Activated CD4-positive, alpha-beta memory T cell treated with anti-CD3 and anti-CD28 coated beads, Interleukin-2, amount 10 ng/mL, durations not matched to agents 7 days and 5 days (primary cell): ENCODE data around the gene SLC36A3. TPM values are rescaled to one million over a fixed set of nuclear protein-coding genes. Genes with fewer than 3 reads are reported as not detected.
"Not testable (repeated sequence)": the region's sequence is repeated elsewhere in the genome, so short reads cannot be mapped to it uniquely, and the experiment has no call there.

Experiments
- CTCF ChIA-PET: fragments of 350-600 bp; sonication (Branson Sonifier 250); formaldehyde crosslinking; loops from one replicate; lab custom pipeline; 2021; ENCODE audit warnings: antibody characterized with exemption, inconsistent platforms; lab: Charles Lee
- POLR2A ChIA-PET: fragments of 350-600 bp; sonication (Branson Sonifier 250); formaldehyde crosslinking; loops from one replicate; lab custom pipeline; 2021; ENCODE audit warnings: antibody characterized with exemption; lab: Charles Lee
- DNase-seq: peaks from one replicate; pipeline ENCODE4 v3.0.0-alpha.2; 2020
- H3K27ac Mint-ChIP-seq: one replicate; pipeline ENCODE4 v1.8.0; 2021; ENCODE audit warnings: mild to moderate bottlenecking, mixed read lengths
- H3K27me3 Mint-ChIP-seq: one replicate; pipeline ENCODE4 v1.8.0; 2021; ENCODE audit warnings: mixed read lengths
- H3K36me3 Mint-ChIP-seq: one replicate; pipeline ENCODE4 v1.8.0; 2021; ENCODE audit warnings: low read depth, mixed read lengths
- H3K4me1 Mint-ChIP-seq: one replicate; pipeline ENCODE4 v1.8.0; 2021; ENCODE audit warnings: mixed read lengths
- H3K4me3 Mint-ChIP-seq: one replicate; pipeline ENCODE4 v1.8.0; 2021; ENCODE audit warnings: mild to moderate bottlenecking, mixed read lengths
- H3K9me3 Mint-ChIP-seq: one replicate; pipeline ENCODE4 v1.8.0; 2021; ENCODE audit warnings: mixed read lengths
- total RNA-seq, 2 experiments: library from RNA; stranded (reverse); gene quantifications; one replicate each; pipeline ENCODE4 v1.2.3, GENCODE V29; 2021

The SLC36A3 gene
- total RNA-seq, 2 experiments from 2014 or later = not detected

DNA sequence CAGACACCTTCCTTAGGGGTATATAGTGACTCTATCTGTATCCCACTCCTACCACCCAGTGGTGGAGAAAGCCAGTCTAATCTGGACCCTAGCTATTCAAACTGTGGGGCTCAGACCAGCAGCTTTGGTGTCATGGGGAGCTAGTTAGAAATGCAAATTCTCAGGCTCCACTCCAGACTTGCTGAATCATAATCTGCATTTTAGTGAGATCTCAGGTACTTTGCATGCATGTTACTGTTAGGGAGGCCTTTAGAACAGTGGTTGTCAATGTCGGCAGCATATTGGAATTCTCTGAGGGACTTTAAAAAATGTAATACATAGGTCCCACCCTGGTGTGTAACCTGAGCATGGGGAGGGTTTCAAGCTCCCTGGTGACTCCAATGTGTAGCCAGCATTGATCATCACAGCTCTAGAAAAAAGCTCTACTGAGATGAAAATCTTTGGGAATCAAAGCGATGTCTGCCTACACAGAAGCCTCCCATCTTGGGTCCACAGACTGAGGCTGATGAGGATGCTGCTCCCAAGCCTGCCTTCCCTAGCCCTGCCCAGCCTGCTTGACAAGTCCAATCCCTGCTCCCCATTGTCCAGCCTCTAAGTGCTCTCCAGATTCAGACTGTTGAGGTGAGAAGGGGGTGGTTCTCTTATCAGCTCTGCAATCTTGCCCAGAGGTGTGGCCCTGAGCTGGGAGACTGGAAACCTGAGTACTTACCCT is 62.5 kb downstream of the SLC36A3 start:
- no peaks in the 10 kb centered on the region for H3K9me3 Mint-ChIP-seq
- no peak overlapping the region for H3K4me3 Mint-ChIP-seq
- H3K36me3 Mint-ChIP-seq = no peaks in the 10 kb centered on the region
- no peak for DNase-seq
- H3K27ac Mint-ChIP-seq = no peak overlapping the region
- H3K27me3 Mint-ChIP-seq = no peaks in the 10 kb centered on the region
- POLR2A ChIA-PET = interaction anchor here (0.7 to 2.1 kb wide), 4 partner anchors 10 to 27 kb away, joined by 3 to 9 read pairs (median 4); no protein-coding TSS in a partner anchor
- CTCF ChIA-PET = interaction anchor here (0.6 to 6.1 kb wide), 13 partner anchors 9 to 522 kb away, joined by 3 to 51 read pairs (median 6); partner anchors contain the start of genes CCDC69 and GM2A
- peaks cover 45% of the 10 kb centered on the region for H3K4me1 Mint-ChIP-seq

DNA sequence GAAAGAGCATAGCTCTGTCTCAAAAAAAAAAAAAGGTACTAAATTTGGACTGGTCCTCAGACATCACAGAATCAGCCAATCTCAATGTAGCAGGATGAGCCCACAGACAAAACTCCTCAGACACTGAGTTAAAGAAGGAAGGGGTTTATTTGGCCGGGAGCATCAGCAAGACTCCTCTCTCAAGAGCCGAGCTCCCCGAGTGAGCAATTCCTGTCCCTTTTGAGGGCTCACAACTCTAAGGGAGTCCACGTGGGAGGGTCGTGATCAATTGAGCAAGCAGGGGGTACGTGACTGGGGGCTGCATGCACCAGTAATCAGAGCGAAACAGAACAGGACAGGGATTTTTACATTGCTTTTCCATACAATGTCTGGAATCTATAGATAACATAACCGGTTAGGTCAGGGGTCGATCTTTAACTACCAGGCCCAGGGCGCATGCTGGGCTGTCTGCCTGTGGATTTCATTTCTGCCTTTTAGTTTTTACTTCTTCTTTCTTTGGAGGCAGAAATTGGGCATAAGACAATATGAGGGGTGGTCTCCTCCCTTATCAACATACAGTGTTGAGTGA is 63.2 kb downstream of the SLC36A3 start:
- H3K4me1 Mint-ChIP-seq = peaks cover 38% of the 10 kb centered on the region

DNA sequence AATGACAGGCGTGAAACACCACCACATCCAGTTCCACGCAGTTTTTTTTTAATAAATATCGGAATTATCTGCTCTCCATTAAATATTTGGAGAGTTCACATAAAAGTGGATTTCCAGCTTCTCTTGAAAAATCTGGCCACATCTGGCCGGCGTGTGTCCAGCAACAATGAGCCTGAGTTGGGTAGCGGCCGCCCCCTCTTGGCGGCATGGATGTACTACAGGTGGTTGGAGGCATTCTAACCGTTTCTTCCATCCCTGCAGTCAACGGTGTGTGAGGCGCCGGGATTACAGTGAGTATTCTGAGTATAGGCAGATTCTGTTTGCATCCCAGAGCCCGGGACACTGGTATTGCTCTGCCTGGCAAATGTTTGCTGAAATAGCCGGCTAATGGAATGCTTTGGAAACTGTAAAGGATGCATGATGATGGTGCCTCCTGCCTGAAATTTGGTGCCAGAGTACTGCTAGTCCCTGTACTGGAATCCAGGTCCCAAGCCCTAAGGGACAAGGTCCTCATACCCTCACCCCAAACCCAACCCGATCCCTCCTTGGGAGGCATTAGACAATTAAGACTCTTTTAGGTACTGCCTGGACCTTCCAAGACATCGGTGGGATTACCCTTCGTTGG is 64.2 kb downstream of the SLC36A3 start:
- Mint-ChIP-seq H3K27ac (no peak overlapping the region), H3K27me3 (no peaks in the 10 kb centered on the region), H3K4me3 (no peak overlapping the region), H3K9me3 (no peaks in the 10 kb centered on the region), H3K36me3 (no peaks in the 10 kb centered on the region), H3K4me1 (peaks cover 40% of the 10 kb centered on the region)
- DNase-seq = peak; percentile 52
- POLR2A ChIA-PET = interaction anchor here (1.0 to 1.3 kb wide), 4 partner anchors 26 to 123 kb away, joined by 3 to 5 read pairs (median 4); no protein-coding TSS in a partner anchor
- CTCF ChIA-PET = interaction anchor here (0.7 to 6.1 kb wide), 23 partner anchors 9 to 1275 kb away, joined by 3 to 51 read pairs (median 6); partner anchors contain the start of genes ANXA6, CCDC69 and GM2A

More for the DNA sequence above, 63.2 kb downstream of the SLC36A3 start:
- not testable (repeated sequence) for H3K27me3 Mint-ChIP-seq, H3K4me3 Mint-ChIP-seq, H3K36me3 Mint-ChIP-seq, DNase-seq, H3K9me3 Mint-ChIP-seq, H3K27ac Mint-ChIP-seq
- ChIA-PET CTCF (interaction anchor here (0.8 to 6.1 kb wide), 8 partner anchors 9 to 114 kb away, joined by 3 to 51 read pairs (median 16); partner anchors contain the start of genes CCDC69 and GM2A), POLR2A (interaction anchor here (0.7 to 2.1 kb wide), 4 partner anchors 11 to 114 kb away, joined by 3 to 9 read pairs (median 4); no protein-coding TSS in a partner anchor)

DNA sequence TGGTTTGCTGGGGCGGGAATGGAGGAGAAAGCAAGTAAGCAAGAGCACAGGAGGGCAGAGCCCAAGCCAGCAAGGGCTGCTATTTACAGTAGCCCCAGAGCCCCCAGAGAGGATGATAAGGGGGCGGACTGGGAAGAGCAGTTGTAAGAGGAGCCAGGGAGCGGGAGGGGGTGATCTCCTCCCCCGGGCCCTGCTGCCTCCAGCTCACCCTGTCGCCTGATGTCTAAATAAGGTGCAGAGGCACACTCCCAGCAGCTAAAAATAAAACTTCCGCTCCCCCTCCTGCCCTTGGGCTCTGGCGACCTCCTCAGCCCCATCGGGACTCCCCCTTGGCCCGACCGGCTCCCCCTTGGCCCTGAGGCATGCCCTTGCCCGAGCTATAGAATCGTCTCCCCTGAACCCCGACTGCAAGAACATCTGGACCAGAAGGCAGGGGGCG is 65.2 kb downstream of the SLC36A3 start:
- H3K36me3 Mint-ChIP-seq = no peaks in the 10 kb centered on the region
- ChIA-PET CTCF (interaction anchor here (0.7 to 6.1 kb wide), 22 partner anchors 8 to 145 kb away, joined by 3 to 51 read pairs (median 7); partner anchors contain the start of genes CCDC69 and GM2A), POLR2A (interaction anchor here (1.0 to 1.3 kb wide), 4 partner anchors 25 to 122 kb away, joined by 3 to 5 read pairs (median 4); no protein-coding TSS in a partner anchor)
- H3K27me3 Mint-ChIP-seq = no peaks in the 10 kb centered on the region
- no peaks in the 10 kb centered on the region for H3K9me3 Mint-ChIP-seq
- DNase-seq = no peak
- H3K4me1 Mint-ChIP-seq = peaks cover 32% of the 10 kb centered on the region
- H3K4me3 Mint-ChIP-seq = no peak overlapping the region
- H3K27ac Mint-ChIP-seq = no peak overlapping the region

DNA sequence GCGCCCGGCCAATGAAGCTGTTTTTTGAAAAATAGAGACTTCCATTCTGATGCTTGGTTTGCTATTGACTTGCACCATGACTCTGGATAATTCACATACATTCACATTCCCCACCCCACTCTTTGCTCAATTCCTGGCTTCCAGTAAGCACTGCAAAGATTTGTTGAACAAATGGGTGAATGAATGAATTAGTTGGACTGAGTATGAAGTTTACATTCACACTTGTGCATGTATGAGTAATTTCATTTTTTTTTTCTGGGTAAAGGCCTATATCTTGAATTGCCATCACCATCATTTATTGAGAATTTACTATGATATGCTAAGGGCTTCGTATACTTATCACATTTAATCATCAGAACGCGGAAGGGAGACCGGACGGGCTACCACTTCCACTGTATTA is 65.9 kb downstream of the SLC36A3 start:
- CTCF ChIA-PET = interaction anchor here (0.7 to 6.1 kb wide), 12 partner anchors 10 to 122 kb away, joined by 3 to 51 read pairs (median 10); partner anchors contain the start of genes CCDC69 and GM2A
- H3K4me3 Mint-ChIP-seq = no peak overlapping the region
- peaks cover 27% of the 10 kb centered on the region for H3K4me1 Mint-ChIP-seq
- no peak for DNase-seq
- H3K36me3 Mint-ChIP-seq = no peaks in the 10 kb centered on the region
- H3K27me3 Mint-ChIP-seq = no peaks in the 10 kb centered on the region
- H3K9me3 Mint-ChIP-seq = no peaks in the 10 kb centered on the region
- POLR2A ChIA-PET = no interaction called here
- no peak overlapping the region for H3K27ac Mint-ChIP-seq

DNA sequence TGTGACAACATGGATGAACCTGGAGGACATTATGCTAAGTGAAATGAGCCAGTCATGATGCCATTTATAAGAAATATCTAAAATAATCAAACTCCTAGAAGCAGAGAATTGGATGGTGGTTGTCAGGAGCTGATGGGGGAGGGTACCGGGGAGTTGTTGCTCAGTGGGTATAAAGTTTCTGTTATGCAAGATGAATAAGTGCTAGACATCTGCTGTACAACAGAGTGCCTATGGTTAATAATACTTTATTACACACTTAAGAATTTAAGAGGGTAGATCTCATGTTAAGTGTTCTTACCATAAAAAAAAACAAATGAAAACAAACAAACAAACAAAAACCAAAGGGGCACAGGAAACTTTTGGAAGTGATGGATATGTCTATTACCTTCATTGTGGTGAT is 66.7 kb downstream of the SLC36A3 start:
- POLR2A ChIA-PET = no interaction called here
- no peak overlapping the region for H3K4me3 Mint-ChIP-seq

DNA sequence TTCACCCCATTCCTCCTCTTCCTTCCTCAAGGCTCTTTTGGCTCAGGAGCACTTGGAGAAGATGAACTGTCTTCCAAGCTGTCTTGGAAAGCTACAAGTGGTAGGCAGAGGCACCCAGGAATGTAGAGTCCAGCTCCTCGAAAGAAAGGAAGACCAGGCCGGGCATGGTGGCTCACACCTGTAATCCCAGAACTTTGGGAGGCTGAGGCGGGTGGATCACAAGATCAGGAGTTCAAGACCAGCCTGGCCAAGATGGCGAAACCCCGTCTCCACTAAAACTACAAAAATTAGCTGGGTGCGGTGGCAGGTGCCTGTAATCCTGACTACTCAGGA is 68.4 kb downstream of the SLC36A3 start:
- not testable (repeated sequence) for H3K27me3 Mint-ChIP-seq, H3K27ac Mint-ChIP-seq, H3K36me3 Mint-ChIP-seq, H3K9me3 Mint-ChIP-seq, H3K4me3 Mint-ChIP-seq, DNase-seq
- H3K4me1 Mint-ChIP-seq = peaks cover 11% of the 10 kb centered on the region
- CTCF ChIA-PET = interaction anchor here (0.9 to 3.5 kb wide), 5 partner anchors 12 to 79 kb away, joined by 3 to 26 read pairs (median 3); partner anchors contain the start of gene CCDC69
- POLR2A ChIA-PET = interaction anchor here (1.3 to 1.8 kb wide), 3 partner anchors 11 to 21 kb away, joined by 4 to 12 read pairs (median 7); partner anchors contain the start of gene CCDC69

More for the DNA sequence above, 66.7 kb downstream of the SLC36A3 start:
- Mint-ChIP-seq H3K36me3 (peaks cover 3% of the 10 kb centered on the region), H3K4me1 (peaks cover 22% of the 10 kb centered on the region), H3K27ac (no peak overlapping the region), H3K27me3 (no peaks in the 10 kb centered on the region), H3K9me3 (no peaks in the 10 kb centered on the region)
- CTCF ChIA-PET = interaction anchor here (0.6 to 6.1 kb wide), 6 partner anchors 14 to 114 kb away, joined by 3 to 51 read pairs (median 12); partner anchors contain the start of genes CCDC69 and GM2A
- DNase-seq = no peak

DNA sequence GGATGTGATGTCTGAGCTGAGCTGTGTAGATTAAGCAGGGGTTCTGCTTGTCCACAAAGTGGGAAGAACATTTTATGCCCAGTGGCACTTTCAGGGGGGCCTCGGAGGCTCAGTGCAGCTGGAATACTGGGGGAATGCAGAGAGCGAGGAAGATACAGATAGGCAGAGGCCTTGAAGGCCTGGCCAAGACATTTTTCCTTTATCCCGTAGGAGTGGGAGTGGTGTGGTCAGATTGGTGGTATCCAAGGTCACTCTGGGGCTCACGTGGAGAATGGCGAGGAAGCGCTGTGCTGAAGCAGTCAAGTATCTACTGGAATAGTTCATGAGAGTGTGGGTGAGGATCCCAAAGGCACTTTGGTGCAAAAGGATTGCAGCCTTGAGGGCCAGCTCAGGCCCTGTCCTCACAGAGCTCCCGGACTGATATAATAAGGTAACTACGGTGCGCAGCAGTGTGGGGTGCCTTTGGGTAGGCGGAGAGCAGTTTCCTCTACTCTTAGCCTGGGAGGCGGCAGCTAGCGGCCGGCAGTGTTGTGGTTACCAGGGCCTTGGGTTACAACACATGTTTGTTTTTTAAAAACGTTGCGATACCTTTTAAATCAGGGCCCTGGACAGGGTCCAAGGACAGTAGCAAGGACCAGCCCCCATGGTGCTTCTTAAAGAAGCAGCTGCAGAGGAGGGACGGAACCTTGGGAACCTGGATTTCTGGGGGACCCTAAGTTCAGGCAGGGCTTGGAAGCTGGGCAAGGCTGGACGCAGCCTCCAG is 68.9 kb downstream of the SLC36A3 start:
- peak; percentile 31 for DNase-seq
- no peak overlapping the region for H3K27ac Mint-ChIP-seq
- no peaks in the 10 kb centered on the region for H3K27me3 Mint-ChIP-seq
- peaks cover 11% of the 10 kb centered on the region for H3K4me1 Mint-ChIP-seq
- POLR2A ChIA-PET = interaction anchor here (1.3 to 1.8 kb wide), 3 partner anchors 11 to 21 kb away, joined by 4 to 12 read pairs (median 7); partner anchors contain the start of gene CCDC69
- CTCF ChIA-PET = interaction anchor here (0.9 to 3.5 kb wide), 5 partner anchors 11 to 79 kb away, joined by 3 to 26 read pairs (median 3); partner anchors contain the start of gene CCDC69
- peaks cover 3% of the 10 kb centered on the region for H3K36me3 Mint-ChIP-seq
- H3K4me3 Mint-ChIP-seq = no peak overlapping the region
- H3K9me3 Mint-ChIP-seq = no peaks in the 10 kb centered on the region

DNA sequence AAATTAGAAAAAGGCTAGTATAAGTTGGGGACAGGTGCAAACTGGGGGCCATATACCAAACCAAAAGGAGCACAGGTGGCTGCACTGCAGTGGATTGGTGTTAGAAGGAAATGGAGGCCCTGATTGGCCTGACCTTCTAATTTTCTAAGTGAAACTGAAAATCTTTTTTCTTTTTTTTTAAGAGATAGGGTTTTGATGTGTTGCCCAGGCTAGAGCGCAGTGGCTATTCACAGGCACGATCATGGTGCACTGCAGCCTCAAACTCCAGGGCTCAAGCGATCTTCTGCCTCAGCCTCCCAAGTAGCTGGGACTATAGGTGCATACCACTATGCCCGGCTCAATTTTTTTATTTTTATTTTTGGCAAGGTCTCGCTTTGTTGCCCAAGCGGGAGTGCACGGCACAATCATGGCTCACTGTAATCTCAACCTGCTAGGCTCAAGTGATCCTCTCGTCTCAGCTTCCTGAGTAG is 69.9 kb downstream of the SLC36A3 start:
- CTCF ChIA-PET = interaction anchor here (3.5 kb wide), 1 partner anchor 10 kb away, joined by 26 read pairs; the partner anchor contains the start of gene CCDC69
- no peak overlapping the region for H3K27ac Mint-ChIP-seq
- H3K27me3 Mint-ChIP-seq = no peaks in the 10 kb centered on the region
- H3K36me3 Mint-ChIP-seq = peaks cover 3% of the 10 kb centered on the region
- POLR2A ChIA-PET = interaction anchor here (1.8 kb wide), 1 partner anchor 10 kb away, joined by 12 read pairs; the partner anchor contains the start of gene CCDC69
- no peak for DNase-seq
- H3K4me1 Mint-ChIP-seq = peaks cover 8% of the 10 kb centered on the region
- H3K4me3 Mint-ChIP-seq = no peak overlapping the region
- no peaks in the 10 kb centered on the region for H3K9me3 Mint-ChIP-seq

DNA sequence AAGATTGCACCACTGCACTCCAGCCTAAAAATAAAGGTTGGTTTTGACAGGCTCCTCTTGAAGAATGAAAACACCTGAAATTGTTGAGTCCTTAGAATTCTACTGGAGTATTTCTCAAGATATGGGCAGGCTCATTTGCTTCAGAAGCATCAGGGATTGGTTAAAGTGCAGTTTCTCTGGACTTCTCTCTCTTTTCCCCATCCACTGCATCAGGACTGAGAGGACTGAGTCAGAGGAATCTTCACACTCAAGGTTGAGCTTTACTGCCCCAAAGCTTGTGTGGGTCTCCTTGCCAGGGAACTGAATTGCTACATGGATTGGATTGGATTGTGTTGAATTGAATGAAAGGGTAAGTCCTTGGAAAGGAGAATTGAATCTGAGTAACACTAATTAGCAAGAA is 72.2 kb downstream of the SLC36A3 start:
- POLR2A ChIA-PET = no interaction called here
- Mint-ChIP-seq H3K4me3 (no peak overlapping the region), H3K9me3 (no peaks in the 10 kb centered on the region)

DNA sequence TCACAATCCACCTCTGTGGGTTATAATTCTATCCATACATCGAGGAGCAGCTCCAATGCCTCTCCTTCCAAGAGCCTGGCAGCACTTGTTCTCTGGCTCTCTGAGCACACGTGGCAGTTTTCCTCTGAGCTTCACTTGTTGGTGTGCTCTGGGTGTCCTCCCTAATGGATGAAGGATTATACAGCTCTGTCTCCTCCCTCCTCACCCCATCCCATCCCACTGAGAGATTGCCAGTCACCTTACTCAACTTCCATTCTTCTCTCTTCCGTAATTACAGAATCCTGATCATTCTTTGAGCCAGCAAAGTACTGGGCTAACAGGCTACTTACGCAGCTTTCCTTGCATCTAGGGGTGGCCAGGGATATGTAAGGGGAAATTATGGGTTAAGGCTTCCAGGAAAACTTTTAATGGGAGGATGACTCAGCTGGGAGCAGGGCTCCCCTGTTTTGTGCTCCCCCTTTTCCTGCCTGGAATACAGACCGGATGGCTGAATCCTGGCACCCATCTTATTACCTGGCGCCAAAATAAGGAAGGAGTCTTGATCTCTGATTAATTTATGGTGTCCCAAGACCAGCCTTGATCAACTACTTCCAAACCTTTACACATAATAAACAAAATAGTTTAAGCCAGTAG is 73.4 kb downstream of the SLC36A3 start:
- CTCF ChIA-PET = interaction anchor here (0.6 to 3.4 kb wide), 6 partner anchors 9 to 181 kb away, joined by 3 to 12 read pairs (median 5); no protein-coding TSS in a partner anchor
- peaks cover 12% of the 10 kb centered on the region for H3K4me1 Mint-ChIP-seq
- no peak overlapping the region for H3K27ac Mint-ChIP-seq
- no peaks in the 10 kb centered on the region for H3K27me3 Mint-ChIP-seq
- no peak overlapping the region for H3K4me3 Mint-ChIP-seq
- H3K9me3 Mint-ChIP-seq = no peaks in the 10 kb centered on the region
- POLR2A ChIA-PET = interaction anchor here (1.4 kb wide), 1 partner anchor 17 kb away, joined by 3 read pairs; no protein-coding TSS in a partner anchor
- peaks cover 3% of the 10 kb centered on the region for H3K36me3 Mint-ChIP-seq
- DNase-seq = no peak

More for the DNA sequence above, 72.2 kb downstream of the SLC36A3 start:
- DNase-seq = no peak
- Mint-ChIP-seq H3K36me3 (peaks cover 3% of the 10 kb centered on the region), H3K4me1 (peaks cover 8% of the 10 kb centered on the region), H3K27ac (no peak overlapping the region), H3K27me3 (no peaks in the 10 kb centered on the region)
- CTCF ChIA-PET = interaction anchor here (0.8 to 1.9 kb wide), 5 partner anchors 8 to 116 kb away, joined by 3 to 12 read pairs (median 3); no protein-coding TSS in a partner anchor
